HG03103 (cell line): ENCODE data around the gene CDYL.
A peak's percentile ranks its signal among the peaks of the same experiment; 100 is the strongest.

Experiments used
- ATAC-seq: cut with Tn5 transposase; IDR thresholded peaks from one replicate; pipeline ENCODE4 v1.9.1; 2021; ENCODE audit warnings: low read depth; ENCODE audit not compliant: unreplicated experiment

Gene CDYL

GRCh38 chr6:4776131-4776492 lies at the start of gene CDYL:
TSS of gene CDYL (plus strand) at chr6:4776404. CDS start at chr6:4776784, 380 bp downstream.
- ATAC-seq = peak; percentile 59

GRCh38 chr6:4726645-4727044 lies 49.6 kb upstream of the CDYL start:
- ATAC-seq = no peak

- no peak for ATAC-seq
These were observed 49.0 kb upstream of the CDYL start for GRCh38 chr6:4727217-4727616.

- ATAC-seq = no peak
These were observed 48.4 kb upstream of the CDYL start for GRCh38 chr6:4727671-4728435.

GRCh38 chr6:4728436-4728769 lies 47.8 kb upstream of the CDYL start:
- no peak for ATAC-seq

- ATAC-seq = no peak
These were observed 47.3 kb upstream of the CDYL start for GRCh38 chr6:4728926-4729325.

GRCh38 chr6:4731996-4732395 lies 44.2 kb upstream of the CDYL start:
- ATAC-seq = no peak

GRCh38 chr6:4732691-4733315 lies 43.4 kb upstream of the CDYL start:
- no peak for ATAC-seq

- ATAC-seq = no peak
These were observed 39.8 kb upstream of the CDYL start for GRCh38 chr6:4736371-4736873.

- no peak for ATAC-seq
These were observed 36.2 kb upstream of the CDYL start for GRCh38 chr6:4740032-4740431.

- ATAC-seq = no peak
These were observed 33.1 kb upstream of the CDYL start for GRCh38 chr6:4743062-4743461.

GRCh38 chr6:4743926-4744325 lies 32.3 kb upstream of the CDYL start:
- ATAC-seq = no peak

GRCh38 chr6:4747588-4747987 lies 28.6 kb upstream of the CDYL start:
- no peak for ATAC-seq

- ATAC-seq = no peak
These were observed 24.3 kb upstream of the CDYL start for GRCh38 chr6:4751823-4752464.

- ATAC-seq = no peak
These were observed 20.0 kb upstream of the CDYL start for GRCh38 chr6:4756247-4756646.

- ATAC-seq = no peak
These were observed 16.2 kb upstream of the CDYL start for GRCh38 chr6:4759997-4760396.

GRCh38 chr6:4760773-4761172 lies 15.4 kb upstream of the CDYL start:
- ATAC-seq = no peak

- ATAC-seq = no peak
These were observed 13.9 kb upstream of the CDYL start for GRCh38 chr6:4762294-4762693.

GRCh38 chr6:4763921-4764320 lies 12.3 kb upstream of the CDYL start:
- no peak for ATAC-seq

GRCh38 chr6:4768815-4769214 lies 7.4 kb upstream of the CDYL start:
- no peak for ATAC-seq

- no peak for ATAC-seq
These were observed 3.5 kb upstream of the CDYL start for GRCh38 chr6:4772750-4773149.

- ATAC-seq = no peak
These were observed 3.0 kb upstream of the CDYL start for GRCh38 chr6:4773181-4773580.
